ENCODE data around the gene AHCYL1.

DNA sequence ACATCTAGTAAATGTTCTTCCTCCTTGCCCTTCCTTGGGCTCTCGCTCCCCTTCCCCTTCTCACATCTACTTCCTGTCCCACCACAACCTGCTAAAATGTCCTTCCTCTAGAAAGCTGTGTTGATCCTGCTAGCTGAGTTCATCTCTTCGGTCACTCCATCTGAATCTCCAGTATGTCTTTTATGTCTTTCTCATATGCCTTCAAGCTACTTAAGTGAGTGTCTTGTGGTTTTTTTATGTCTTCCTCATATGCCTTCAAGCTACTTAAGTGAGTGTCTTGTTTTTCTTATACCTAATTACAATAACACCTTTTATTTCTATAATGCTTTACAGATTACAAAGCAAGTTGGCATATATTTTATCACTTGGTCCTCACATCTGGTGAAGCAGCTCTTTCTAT lies 40.0 kb upstream of the AHCYL1 start:
- TF ChIP-seq, protein P1, sequence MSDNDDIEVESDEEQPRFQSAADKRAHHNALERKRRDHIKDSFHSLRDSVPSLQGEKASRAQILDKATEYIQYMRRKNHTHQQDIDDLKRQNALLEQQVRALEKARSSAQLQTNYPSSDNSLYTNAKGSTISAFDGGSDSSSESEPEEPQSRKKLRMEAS (IDR thresholded peaks at IDR 0.05), result no peak
- TF ChIP-seq POLR2A (IDR thresholded peaks at IDR 0.05; ENCODE audit: borderline replicate concordance, extremely low read depth, insufficient read depth, insufficient read length) (no peak), CTCF (IDR thresholded peaks at IDR 0.05 in 2 of 3, conservative IDR thresholded peaks at IDR 0.05 in 1 of 3; ENCODE audit: borderline replicate concordance in 1 of 3, insufficient read depth in 1 of 3, low read depth in 2 of 3, low read length in 2 of 3) (no peak), JUND (IDR thresholded peaks at IDR 0.05) (no peak), ZFX (IDR thresholded peaks at IDR 0.05) (no peak)
